K562 (cell line): ENCODE results near the gene COX20.

Experiments
- CHAMP1 ChIP-seq: fragments of 450-650 bp; IDR thresholded peaks from 2 replicates; pipeline ENCODE4 v1.6.1; 2016; ENCODE audit warnings: mild to moderate bottlenecking
- CTCF ChIP-seq, 3 experiments: IDR thresholded peaks in 2 of 3; conservative IDR thresholded peaks in 1 of 3; 2 replicates each; pipeline ENCODE4 v1.5.1; 2011 to 2012; ENCODE audit warnings: low read length in 3 of 3, mild to moderate bottlenecking in 3 of 3, control low read depth in 2 of 3, improper control_type of control experiment in 1 of 3, inconsistent platforms in 1 of 3, low read depth in 1 of 3, mixed read lengths in 1 of 3, moderate library complexity in 1 of 3; ENCODE audit not compliant: insufficient read depth in 2 of 3
- HMG20A ChIP-seq: fragments of 450-650 bp; formaldehyde crosslinking; conservative IDR thresholded peaks from 2 replicates; pipeline ENCODE4 v1.4.0; 2020; ENCODE audit warnings: mild to moderate bottlenecking, mixed read lengths
- NEUROD1 ChIP-seq: fragments of 150-350 bp; IDR thresholded peaks from 2 replicates; pipeline ENCODE4 v1.6.1; 2014; ENCODE audit warnings: borderline replicate concordance, low read length, low read depth; ENCODE audit not compliant: partially characterized antibody
- POLR2AphosphoS5 ChIP-seq: IDR thresholded peaks from 2 replicates; pipeline ENCODE4 v1.6.1; 2011; ENCODE audit warnings: mild to moderate bottlenecking, low read depth, low read length, moderate library complexity; ENCODE audit not compliant: control insufficient read depth, insufficient read depth
- ZBTB26 ChIP-seq: fragments of 450-650 bp; formaldehyde crosslinking; IDR thresholded peaks from 2 replicates; pipeline ENCODE4 v1.4.0; 2022; ENCODE audit warnings: missing genetic modification characterization
- ZBTB9 ChIP-seq: fragments of 450-650 bp; formaldehyde crosslinking; IDR thresholded peaks from 2 replicates; pipeline ENCODE4 v1.4.0; 2020; ENCODE audit warnings: mild to moderate bottlenecking, moderate library complexity
- ZFX ChIP-seq: sonication (generic); formaldehyde crosslinking; IDR thresholded peaks from 2 replicates; pipeline ENCODE4 v1.8.0; 2022; ENCODE audit warnings: mild to moderate bottlenecking, missing genetic modification reagents, moderate library complexity

- TF ChIP-seq POLR2AphosphoS5 (no peak; the same call in 1 of the 2 replicates), HMG20A (no peak), ZBTB9 (no peak), CTCF (IDR thresholded peaks at IDR 0.05 in 2 of 3, conservative IDR thresholded peaks at IDR 0.05 in 1 of 3; ENCODE audit: insufficient read depth in 2 of 3, low read depth in 1 of 3, low read length in 3 of 3) (no peak), NEUROD1 (no peak), CHAMP1 (no peak), ZFX (CRISPR knock-in tag) (no peak), ZBTB26 (CRISPR knock-in tag) (no peak)
Observed at GRCh38 chr1:244844155-244845121, 9.0 kb downstream of the COX20 start.
